Gastrocnemius medialis (tissue), 4 donors: Measurements from ENCODE around the gene RPGRIP1.

Source experiments
- CTCF ChIP-seq, 5 experiments: fragments of 450-650 bp in 3 of 5; fragments of 200-600 bp in 2 of 5; sonication (generic) in 2 of 5; IDR thresholded peaks in 4 of 5; conservative IDR thresholded peaks in 1 of 5; 1 replicate in 4 of 5; 2 replicates in 1 of 5; pipeline ENCODE4 v1.5.1; 2016 to 2019; ENCODE audit warnings: antibody characterized with exemption in 5 of 5, mild to moderate bottlenecking in 3 of 5, moderate library complexity in 3 of 5
- POLR2A ChIP-seq, 2 donors: fragments of 450-650 bp; IDR thresholded peaks; one replicate each; pipeline ENCODE4 v1.6.1; 2017; ENCODE audit warnings: antibody characterized with exemption in 2 of 2, mild to moderate bottlenecking in 2 of 2, moderate library complexity in 2 of 2

GRCh38 chr14:21256539-21257393, 23.1 kb upstream of the RPGRIP1 start:
- no peak for TF ChIP-seq CTCF (IDR thresholded peaks at IDR 0.05 in 4 of 5, conservative IDR thresholded peaks at IDR 0.05 in 1 of 5)
- TF ChIP-seq POLR2A (IDR thresholded peaks at IDR 0.05) = no peak
